SU-DHL-6 (cell line): Measurements from ENCODE around the gene SMAD2.

ENCODE experiments used
- H2AFZ ChIP-seq: fragments of 200-600 bp; sonication (generic); 2 replicates; pipeline ENCODE4 v1.6.1; 2014; ENCODE audit warnings: low read depth, mild to moderate bottlenecking, moderate library complexity, mixed read lengths, antibody characterized with exemption, low read length; ENCODE audit not compliant: severe bottlenecking
- H3F3A ChIP-seq: fragments of 200-600 bp; shearing (Covaris generic); 2 replicates; pipeline ENCODE4 v1.6.0; 2016; ENCODE audit warnings: antibody characterized with exemption, mild to moderate bottlenecking; ENCODE audit not compliant: insufficient read depth
- H3K27ac ChIP-seq: fragments of 200-600 bp; sonication (generic); 2 replicates; pipeline ENCODE4 v1.5.1; 2016; ENCODE audit warnings: low read depth, mild to moderate bottlenecking, low read length, moderate library complexity, mixed read lengths
- H3K27me3 ChIP-seq: fragments of 200-600 bp; sonication (generic), shearing (Covaris generic); 2 replicates; pipeline ENCODE4 v1.6.0; 2014; ENCODE audit warnings: mild to moderate bottlenecking, low read length
- H3K36me3 ChIP-seq: fragments of 200-600 bp; sonication (generic); 2 replicates; pipeline ENCODE4 v1.6.1; 2014; ENCODE audit warnings: mild to moderate bottlenecking, low read length, mixed read lengths
- H3K4me2 ChIP-seq: fragments of 300-600, 200-600 bp; shearing (Covaris generic), sonication (generic); 2 replicates; pipeline ENCODE4 v1.6.0; 2014; ENCODE audit warnings: low read length, low read depth, mild to moderate bottlenecking; ENCODE audit not compliant: poor library complexity, severe bottlenecking
- H3K4me3 ChIP-seq: fragments of 200-600 bp; sonication (generic); 2 replicates; pipeline ENCODE4 v1.5.1; 2014; ENCODE audit warnings: antibody characterized with exemption, low read length, mild to moderate bottlenecking, mixed read lengths; ENCODE audit not compliant: insufficient read depth, poor library complexity, severe bottlenecking
- H3K79me2 ChIP-seq: fragments of 200-600 bp; sonication (generic); 2 replicates; pipeline ENCODE4 v1.6.1; 2014; ENCODE audit warnings: mild to moderate bottlenecking, low read length, moderate library complexity; ENCODE audit not compliant: insufficient read depth
- H3K9ac ChIP-seq: fragments of 200-600 bp; sonication (generic); 2 replicates; pipeline ENCODE4 v1.7.0; 2014; ENCODE audit warnings: mild to moderate bottlenecking, low read length
- H3K9me2 ChIP-seq: fragments of 200-600 bp; sonication (generic); replicated peaks from 2 replicates; pipeline ENCODE4 v1.6.1; 2014; ENCODE audit warnings: low read length; ENCODE audit not compliant: insufficient read depth
- H3K9me3 ChIP-seq: fragments of 200-600 bp; sonication (generic); 2 replicates; pipeline ENCODE4 v1.6.1; 2014; ENCODE audit warnings: low read length, mixed read lengths; ENCODE audit not compliant: insufficient read depth
- H4K20me1 ChIP-seq: fragments of 200-600 bp; sonication (generic); 2 replicates; pipeline ENCODE4 v1.6.1; 2014; ENCODE audit warnings: low read depth, mild to moderate bottlenecking, antibody characterized with exemption, low read length, moderate library complexity, mixed read lengths
- EZH2phosphoT487 ChIP-seq: fragments of 200-600 bp; sonication (generic), shearing (Covaris generic); conservative IDR thresholded peaks from 2 replicates; pipeline ENCODE4 v1.6.1; 2018; ENCODE audit warnings: mild to moderate bottlenecking, antibody characterized with exemption, low read length, moderate library complexity, mixed read lengths
- TF ChIP-seq, protein P1 (sequence below): fragments of 200-600 bp; sonication (generic); IDR thresholded peaks from one replicate; pipeline ENCODE4 v1.5.1; 2017; ENCODE audit warnings: antibody characterized with exemption, mild to moderate bottlenecking, low read length, moderate library complexity; ENCODE audit not compliant: insufficient read depth, poor library complexity, severe bottlenecking

Gene SMAD2

GRCh38 chr18:47847635-47848034 lies 82.8 kb downstream of the SMAD2 start:
- no peaks in the 10 kb centered on the region for H3K79me2 ChIP-seq
- peaks cover 8% of the 10 kb centered on the region; the same call in 1 of the 2 replicates for H4K20me1 ChIP-seq
- H3K9me3 ChIP-seq = no peaks in the 10 kb centered on the region
- no peak overlapping the region for H3K4me2 ChIP-seq
- no peak overlapping the region for H3K9ac ChIP-seq
- no peaks in the 10 kb centered on the region for H3F3A ChIP-seq
- no peak overlapping the region for H3K27ac ChIP-seq
- H3K4me3 ChIP-seq = no peak overlapping the region
- no peaks in the 10 kb centered on the region for H3K9me2 ChIP-seq
- TF ChIP-seq, protein P1, sequence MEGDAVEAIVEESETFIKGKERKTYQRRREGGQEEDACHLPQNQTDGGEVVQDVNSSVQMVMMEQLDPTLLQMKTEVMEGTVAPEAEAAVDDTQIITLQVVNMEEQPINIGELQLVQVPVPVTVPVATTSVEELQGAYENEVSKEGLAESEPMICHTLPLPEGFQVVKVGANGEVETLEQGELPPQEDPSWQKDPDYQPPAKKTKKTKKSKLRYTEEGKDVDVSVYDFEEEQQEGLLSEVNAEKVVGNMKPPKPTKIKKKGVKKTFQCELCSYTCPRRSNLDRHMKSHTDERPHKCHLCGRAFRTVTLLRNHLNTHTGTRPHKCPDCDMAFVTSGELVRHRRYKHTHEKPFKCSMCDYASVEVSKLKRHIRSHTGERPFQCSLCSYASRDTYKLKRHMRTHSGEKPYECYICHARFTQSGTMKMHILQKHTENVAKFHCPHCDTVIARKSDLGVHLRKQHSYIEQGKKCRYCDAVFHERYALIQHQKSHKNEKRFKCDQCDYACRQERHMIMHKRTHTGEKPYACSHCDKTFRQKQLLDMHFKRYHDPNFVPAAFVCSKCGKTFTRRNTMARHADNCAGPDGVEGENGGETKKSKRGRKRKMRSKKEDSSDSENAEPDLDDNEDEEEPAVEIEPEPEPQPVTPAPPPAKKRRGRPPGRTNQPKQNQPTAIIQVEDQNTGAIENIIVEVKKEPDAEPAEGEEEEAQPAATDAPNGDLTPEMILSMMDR = no peak
- no peak for TF ChIP-seq EZH2phosphoT487
- H3K27me3 ChIP-seq = no peaks in the 10 kb centered on the region
- no peak overlapping the region for H2AFZ ChIP-seq
- H3K36me3 ChIP-seq = peaks cover 71% of the 10 kb centered on the region

- H3K36me3 ChIP-seq = peaks cover 67% of the 10 kb centered on the region
- H3K9me3 ChIP-seq = no peaks in the 10 kb centered on the region
- no peak overlapping the region for H3K4me3 ChIP-seq
- H2AFZ ChIP-seq = no peak overlapping the region
- no peaks in the 10 kb centered on the region for H3K27me3 ChIP-seq
- no peak overlapping the region for H3K4me2 ChIP-seq
- no peaks in the 10 kb centered on the region for H3K79me2 ChIP-seq
- no peak overlapping the region for H3K27ac ChIP-seq
- H3K9ac ChIP-seq = no peak overlapping the region
- TF ChIP-seq EZH2phosphoT487 = no peak
- TF ChIP-seq, protein P1 = no peak
- no peaks in the 10 kb centered on the region for H3K9me2 ChIP-seq
- H4K20me1 ChIP-seq = peaks cover 8% of the 10 kb centered on the region; the same call in 1 of the 2 replicates
- H3F3A ChIP-seq = no peaks in the 10 kb centered on the region
These were observed 84.0 kb downstream of the SMAD2 start for GRCh38 chr18:47846431-47846830.

GRCh38 chr18:47844828-47845498 lies 85.5 kb downstream of the SMAD2 start:
- no peak overlapping the region for H3K27ac ChIP-seq
- peaks cover 8% of the 10 kb centered on the region; the same call in 1 of the 2 replicates for H4K20me1 ChIP-seq
- H3K9me2 ChIP-seq = no peaks in the 10 kb centered on the region
- H3K4me3 ChIP-seq = no peak overlapping the region
- H3K36me3 ChIP-seq = peaks cover 75% of the 10 kb centered on the region
- H3K4me2 ChIP-seq = no peak overlapping the region
- no peaks in the 10 kb centered on the region for H3K27me3 ChIP-seq
- H3F3A ChIP-seq = no peaks in the 10 kb centered on the region
- TF ChIP-seq, protein P1 = no peak
- no peak for TF ChIP-seq EZH2phosphoT487
- no peaks in the 10 kb centered on the region for H3K9me3 ChIP-seq
- no peak overlapping the region for H2AFZ ChIP-seq
- no peaks in the 10 kb centered on the region for H3K79me2 ChIP-seq
- no peak overlapping the region for H3K9ac ChIP-seq
